SK-N-SH (cell line): ENCODE data around the gene ATP8B1. TPM values are rescaled to one million over a fixed set of nuclear protein-coding genes. Genes with fewer than 3 reads are reported as not detected.

Experiments
- CTCF ChIA-PET: fragments of 300-600, 350-600 bp; formaldehyde crosslinking; extraction: SDS; loops from one replicate; lab custom pipeline; 2021; lab: Yijun Ruan, JAX
- POLR2A ChIA-PET: fragments of 350-600 bp; sonication (Branson Sonifier 250); formaldehyde crosslinking; extraction: SDS; loops from one replicate; lab custom pipeline; 2020; ENCODE audit warnings: antibody characterized with exemption, inconsistent platforms; lab: Yijun Ruan, JAX
- DNase-seq: peaks from one replicate; pipeline ENCODE4 v3.0.0; 2012
- H2AFZ ChIP-seq: fragments of 200-600 bp; sonication (generic); 2 replicates; pipeline ENCODE4 v1.8.1; 2016; ENCODE audit warnings: antibody characterized with exemption, mild to moderate bottlenecking, low read depth
- H3F3A ChIP-seq: fragments of 200-600 bp; sonication (generic); replicated peaks from 2 replicates; pipeline ENCODE3; 2016; ENCODE audit warnings: antibody characterized with exemption, mild to moderate bottlenecking; ENCODE audit not compliant: insufficient read depth
- H3K27ac ChIP-seq, 2 experiments: fragments of 200-500 bp in 1 of 2; fragments of 200-600 bp in 1 of 2; sonication (Bioruptor generic) in 1 of 2; sonication (generic), shearing (Covaris generic) in 1 of 2; 2 replicates each; pipeline versions ENCODE4 v1.5.1 to v1.6.1; 2014 to 2016; ENCODE audit warnings: low read depth in 2 of 2, inconsistent platforms in 1 of 2, low read length in 1 of 2, mild to moderate bottlenecking in 1 of 2, mixed read lengths in 1 of 2
- H3K27me3 ChIP-seq: fragments of 200-600 bp; sonication (generic), shearing (Covaris generic); 2 replicates; pipeline ENCODE4 v1.6.1; 2016; ENCODE audit warnings: mixed run types; ENCODE audit not compliant: insufficient read depth
- H3K36me3 ChIP-seq, 2 experiments: fragments of 200-500 bp in 1 of 2; fragments of 200-600 bp in 1 of 2; sonication (Bioruptor generic) in 1 of 2; sonication (generic) in 1 of 2; replicated peaks in 1 of 2; 2 replicates each; pipeline versions ENCODE3 to v1.5.1; 2014 to 2016; ENCODE audit warnings: low read length in 1 of 2, mild to moderate bottlenecking in 1 of 2; ENCODE audit not compliant: insufficient read depth in 2 of 2, control insufficient read depth in 1 of 2
- H3K4me1 ChIP-seq, 2 experiments: fragments of 200-500 bp in 1 of 2; fragments of 200-600 bp in 1 of 2; sonication (Bioruptor generic) in 1 of 2; sonication (generic), shearing (Covaris generic) in 1 of 2; 2 replicates each; pipeline versions ENCODE4 v1.5.1 to v1.6.1; 2014 to 2016; ENCODE audit warnings: low read depth in 1 of 2, low read length in 1 of 2, mixed run types in 1 of 2; ENCODE audit not compliant: insufficient read depth in 2 of 2, control insufficient read depth in 1 of 2
- H3K4me2 ChIP-seq: fragments of 200-600 bp; sonication (generic), shearing (Covaris generic); 2 replicates; pipeline ENCODE4 v1.6.1; 2017; ENCODE audit warnings: mixed run types
- H3K4me3 ChIP-seq, 2 experiments: fragments of 200-500 bp in 1 of 2; fragments of 200-600 bp in 1 of 2; sonication (Bioruptor generic) in 1 of 2; sonication (generic), shearing (Covaris generic) in 1 of 2; 2 replicates each; pipeline versions ENCODE4 v1.5.1 to v1.8.1; 2014 to 2016; ENCODE audit warnings: low read depth in 2 of 2, inconsistent platforms in 1 of 2, low read length in 1 of 2, mild to moderate bottlenecking in 1 of 2, mixed read lengths in 1 of 2, moderate library complexity in 1 of 2
- H3K79me2 ChIP-seq: fragments of 200-600 bp; sonication (generic); 2 replicates; pipeline ENCODE4 v1.8.1; 2017; ENCODE audit warnings: mild to moderate bottlenecking; ENCODE audit not compliant: insufficient read depth
- H3K9ac ChIP-seq: fragments of 200-600 bp; sonication (generic); 2 replicates; pipeline ENCODE4 v1.6.1; 2017; ENCODE audit warnings: mixed run types
- H3K9me2 ChIP-seq: fragments of 200-600 bp; sonication (generic); 2 replicates; pipeline ENCODE4 v1.6.1; 2017; ENCODE audit warnings: mixed run types
- H3K9me3 ChIP-seq: fragments of 200-600 bp; sonication (generic); 2 replicates; pipeline ENCODE4 v1.6.1; 2017; ENCODE audit warnings: mixed run types, mild to moderate bottlenecking, moderate library complexity
- H4K20me1 ChIP-seq: fragments of 200-600 bp; sonication (generic); 2 replicates; pipeline ENCODE4 v1.6.1; 2017; ENCODE audit warnings: mild to moderate bottlenecking, mixed run types; ENCODE audit not compliant: insufficient read depth
- EZH2phosphoT487 ChIP-seq: fragments of 200-600 bp; sonication (generic); IDR thresholded peaks from 2 replicates; pipeline ENCODE4 v1.6.1; 2017; ENCODE audit warnings: low read depth, mixed run types, mild to moderate bottlenecking, antibody characterized with exemption, moderate library complexity, borderline replicate concordance
- GATA2 ChIP-seq: sonication (generic); formaldehyde crosslinking; IDR thresholded peaks from 2 replicates; pipeline ENCODE4 v1.5.0; 2020; ENCODE audit warnings: mild to moderate bottlenecking, missing genetic modification reagents
- SIN3A ChIP-seq: IDR thresholded peaks from 2 replicates; pipeline ENCODE4 v1.6.1; 2012; ENCODE audit warnings: low read depth, mild to moderate bottlenecking, low read length, moderate library complexity, borderline replicate concordance
- TAF1 ChIP-seq: IDR thresholded peaks from 2 replicates; pipeline ENCODE4 v1.6.1; 2012; ENCODE audit warnings: low read depth, mild to moderate bottlenecking, low read length, moderate library complexity, borderline replicate concordance
- WGBS: methylation state at CpG from one replicate; pipeline ENCODE4 v1.1.6; 2017; ENCODE audit warnings: low lambda C conversion rate; 5-methylcytosine and 5-hydroxymethylcytosine counted together
- polyA plus RNA-seq, 3 experiments: library from polyadenylated mRNA; depleted of rRNA; stranded (reverse); fragments of >200 nt; gene quantifications; 2 replicates each; pipeline ENCODE4 v1.2.3, GENCODE V29; 2012
- TF ChIP-seq, protein P1 (sequence below): IDR thresholded peaks from 2 replicates; pipeline ENCODE4 v1.4.0; 2012; ENCODE audit warnings: low read depth, borderline replicate concordance
- TF ChIP-seq, protein P2 (sequence below): IDR thresholded peaks from 2 replicates; pipeline ENCODE4; 2012
- TF ChIP-seq, protein P3 (sequence below): fragments of 150-350 bp; IDR thresholded peaks from 2 replicates; pipeline ENCODE4 v1.6.1; 2016; ENCODE audit warnings: mild to moderate bottlenecking, low read depth, low read length

Gene ATP8B1
- polyA plus RNA-seq, 1 of the 3 experiments (the other 2 are of a cell fraction): 43.8 TPM

DNA sequence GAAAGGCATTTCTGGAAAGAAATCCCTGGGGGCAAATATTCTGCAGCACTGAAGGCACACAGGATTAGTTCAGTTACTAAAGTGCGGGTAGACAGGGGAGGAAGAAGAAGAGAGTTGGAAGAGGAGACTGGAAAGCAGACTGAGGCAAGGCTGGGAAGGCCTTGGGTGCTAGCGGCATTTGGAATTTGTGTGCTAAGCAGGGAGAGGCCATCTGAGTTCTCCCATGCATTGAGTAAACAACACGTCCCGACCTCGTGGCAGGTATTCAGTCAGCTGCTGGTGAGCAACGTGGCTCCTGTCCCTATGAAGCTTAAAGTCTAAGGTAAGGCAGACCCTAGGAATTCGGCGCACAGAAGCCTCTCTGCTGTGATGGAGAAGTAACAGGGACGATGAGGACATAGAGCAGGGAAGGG, 30.7 kb downstream of the ATP8B1 start:
- WGBS: 96% methylated on average over 6 of the region's 9 CpGs
- CTCF ChIA-PET: no interaction called here
- TF ChIP-seq, protein P1, sequence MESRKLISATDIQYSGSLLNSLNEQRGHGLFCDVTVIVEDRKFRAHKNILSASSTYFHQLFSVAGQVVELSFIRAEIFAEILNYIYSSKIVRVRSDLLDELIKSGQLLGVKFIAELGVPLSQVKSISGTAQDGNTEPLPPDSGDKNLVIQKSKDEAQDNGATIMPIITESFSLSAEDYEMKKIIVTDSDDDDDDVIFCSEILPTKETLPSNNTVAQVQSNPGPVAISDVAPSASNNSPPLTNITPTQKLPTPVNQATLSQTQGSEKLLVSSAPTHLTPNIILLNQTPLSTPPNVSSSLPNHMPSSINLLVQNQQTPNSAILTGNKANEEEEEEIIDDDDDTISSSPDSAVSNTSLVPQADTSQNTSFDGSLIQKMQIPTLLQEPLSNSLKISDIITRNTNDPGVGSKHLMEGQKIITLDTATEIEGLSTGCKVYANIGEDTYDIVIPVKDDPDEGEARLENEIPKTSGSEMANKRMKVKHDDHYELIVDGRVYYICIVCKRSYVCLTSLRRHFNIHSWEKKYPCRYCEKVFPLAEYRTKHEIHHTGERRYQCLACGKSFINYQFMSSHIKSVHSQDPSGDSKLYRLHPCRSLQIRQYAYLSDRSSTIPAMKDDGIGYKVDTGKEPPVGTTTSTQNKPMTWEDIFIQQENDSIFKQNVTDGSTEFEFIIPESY: no peak
- TF ChIP-seq SIN3A: no peak
- no peak for TF ChIP-seq EZH2phosphoT487
- TF ChIP-seq, protein P2, sequence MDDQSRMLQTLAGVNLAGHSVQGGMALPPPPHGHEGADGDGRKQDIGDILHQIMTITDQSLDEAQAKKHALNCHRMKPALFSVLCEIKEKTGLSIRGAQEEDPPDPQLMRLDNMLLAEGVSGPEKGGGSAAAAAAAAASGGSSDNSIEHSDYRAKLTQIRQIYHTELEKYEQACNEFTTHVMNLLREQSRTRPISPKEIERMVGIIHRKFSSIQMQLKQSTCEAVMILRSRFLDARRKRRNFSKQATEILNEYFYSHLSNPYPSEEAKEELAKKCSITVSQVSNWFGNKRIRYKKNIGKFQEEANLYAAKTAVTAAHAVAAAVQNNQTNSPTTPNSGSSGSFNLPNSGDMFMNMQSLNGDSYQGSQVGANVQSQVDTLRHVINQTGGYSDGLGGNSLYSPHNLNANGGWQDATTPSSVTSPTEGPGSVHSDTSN: no peak
- no peak overlapping the region for H3K4me3 ChIP-seq
- no peak overlapping the region for H3K9ac ChIP-seq
- POLR2A ChIA-PET: no interaction called here
- H3F3A ChIP-seq: peaks cover 48% of the 10 kb centered on the region
- peaks cover 80% of the 10 kb centered on the region for H4K20me1 ChIP-seq
- peaks cover 0 to 19% of the 10 kb centered on the region in 2 experiments for H3K36me3 ChIP-seq
- no peaks in the 10 kb centered on the region for H3K9me2 ChIP-seq
- peaks cover 99% of the 10 kb centered on the region for H3K79me2 ChIP-seq
- peaks cover 3 to 80% of the 10 kb centered on the region in 2 experiments; a peak in 3 of 4 replicates for H3K4me1 ChIP-seq
- no peak overlapping the region for H2AFZ ChIP-seq
- H3K27ac ChIP-seq: no peak overlapping the region
- H3K4me2 ChIP-seq: peak overlapping the region; percentile 37; the same call in 1 of the 2 replicates
- no peak for DNase-seq
- H3K9me3 ChIP-seq: no peaks in the 10 kb centered on the region
- H3K27me3 ChIP-seq: no peaks in the 10 kb centered on the region

DNA sequence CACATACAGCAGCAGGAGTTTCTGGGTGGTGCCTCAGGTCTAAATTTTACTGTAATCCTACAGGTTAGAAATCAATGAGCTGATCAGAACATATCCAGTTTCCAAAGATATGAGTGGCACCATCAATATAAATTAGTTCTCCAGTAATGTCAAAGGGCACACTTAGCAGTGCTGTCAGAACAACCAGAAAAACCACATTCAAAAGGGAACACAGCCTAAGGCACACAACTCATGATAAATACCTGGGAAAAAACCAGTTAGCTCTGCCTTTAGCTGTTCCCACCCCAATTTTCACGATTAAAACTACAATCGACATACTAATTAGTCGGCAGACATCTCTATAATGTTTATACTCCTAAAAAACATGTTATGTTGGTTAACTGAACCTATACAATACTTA, 31.5 kb downstream of the ATP8B1 start:
- Histone ChIP-seq H3K27me3 (no peaks in the 10 kb centered on the region), H3K9me3 (no peaks in the 10 kb centered on the region), H3K4me3 (no peak overlapping the region), H3K4me1 (peaks cover 3 to 81% of the 10 kb centered on the region in 2 experiments; a peak in 3 of 4 replicates), H3K9me2 (no peaks in the 10 kb centered on the region), H3K4me2 (no peak overlapping the region), H3K27ac (no peak overlapping the region), H3K9ac (no peak overlapping the region), H2AFZ (no peak overlapping the region), H3K79me2 (peaks cover 99% of the 10 kb centered on the region), H3K36me3 (peaks cover 0 to 20% of the 10 kb centered on the region in 2 experiments), H4K20me1 (peaks cover 87% of the 10 kb centered on the region), H3F3A (peaks cover 44% of the 10 kb centered on the region)
- DNase-seq: no peak
- WGBS: 83% methylated on average over 3 of the region's 3 CpGs
- ChIA-PET POLR2A (no interaction called here), CTCF (no interaction called here)
- TF ChIP-seq GATA2 (CRISPR knock-in tag) (no peak), TAF1 (no peak)
- TF ChIP-seq, protein P3, sequence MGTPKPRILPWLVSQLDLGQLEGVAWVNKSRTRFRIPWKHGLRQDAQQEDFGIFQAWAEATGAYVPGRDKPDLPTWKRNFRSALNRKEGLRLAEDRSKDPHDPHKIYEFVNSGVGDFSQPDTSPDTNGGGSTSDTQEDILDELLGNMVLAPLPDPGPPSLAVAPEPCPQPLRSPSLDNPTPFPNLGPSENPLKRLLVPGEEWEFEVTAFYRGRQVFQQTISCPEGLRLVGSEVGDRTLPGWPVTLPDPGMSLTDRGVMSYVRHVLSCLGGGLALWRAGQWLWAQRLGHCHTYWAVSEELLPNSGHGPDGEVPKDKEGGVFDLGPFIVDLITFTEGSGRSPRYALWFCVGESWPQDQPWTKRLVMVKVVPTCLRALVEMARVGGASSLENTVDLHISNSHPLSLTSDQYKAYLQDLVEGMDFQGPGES: no peak
- TF ChIP-seq, protein P2: no peak
